Measurements from ENCODE around the gene DNAH11.

DNA sequence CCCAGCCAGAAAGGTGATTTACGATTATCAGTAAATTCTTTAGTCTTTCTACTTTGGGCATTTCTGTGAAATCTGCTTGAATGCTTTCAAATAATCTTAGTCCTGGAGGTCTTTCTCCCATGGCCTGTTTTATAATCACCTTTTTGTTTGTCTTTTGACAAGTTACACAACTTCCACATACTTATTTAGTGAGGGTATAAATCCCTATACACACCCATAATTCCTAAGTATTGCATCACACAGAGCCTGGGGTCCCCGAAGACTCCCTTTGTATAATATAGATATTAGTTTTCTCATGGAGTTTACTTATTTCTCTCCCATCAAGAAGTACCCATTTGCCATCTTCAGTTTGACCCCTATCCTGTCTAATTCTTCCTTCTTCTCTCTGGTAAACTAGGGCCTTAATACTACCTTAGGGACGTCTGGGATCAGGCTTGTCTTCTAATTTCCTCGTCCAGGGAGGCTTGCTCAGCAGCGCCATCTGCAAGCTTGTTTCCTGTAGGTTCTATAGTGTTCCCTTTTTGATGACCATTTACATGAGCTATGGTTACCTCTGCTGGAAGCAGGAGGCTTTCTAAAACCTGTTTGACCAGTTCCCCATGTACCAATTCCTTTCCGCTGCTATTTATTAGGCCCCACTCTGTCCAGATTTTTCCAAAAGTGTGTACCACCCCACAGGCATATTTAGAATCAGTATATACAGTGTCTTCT is 8.1 kb downstream of the DNAH11 start:
- TF ChIP-seq, protein P1, sequence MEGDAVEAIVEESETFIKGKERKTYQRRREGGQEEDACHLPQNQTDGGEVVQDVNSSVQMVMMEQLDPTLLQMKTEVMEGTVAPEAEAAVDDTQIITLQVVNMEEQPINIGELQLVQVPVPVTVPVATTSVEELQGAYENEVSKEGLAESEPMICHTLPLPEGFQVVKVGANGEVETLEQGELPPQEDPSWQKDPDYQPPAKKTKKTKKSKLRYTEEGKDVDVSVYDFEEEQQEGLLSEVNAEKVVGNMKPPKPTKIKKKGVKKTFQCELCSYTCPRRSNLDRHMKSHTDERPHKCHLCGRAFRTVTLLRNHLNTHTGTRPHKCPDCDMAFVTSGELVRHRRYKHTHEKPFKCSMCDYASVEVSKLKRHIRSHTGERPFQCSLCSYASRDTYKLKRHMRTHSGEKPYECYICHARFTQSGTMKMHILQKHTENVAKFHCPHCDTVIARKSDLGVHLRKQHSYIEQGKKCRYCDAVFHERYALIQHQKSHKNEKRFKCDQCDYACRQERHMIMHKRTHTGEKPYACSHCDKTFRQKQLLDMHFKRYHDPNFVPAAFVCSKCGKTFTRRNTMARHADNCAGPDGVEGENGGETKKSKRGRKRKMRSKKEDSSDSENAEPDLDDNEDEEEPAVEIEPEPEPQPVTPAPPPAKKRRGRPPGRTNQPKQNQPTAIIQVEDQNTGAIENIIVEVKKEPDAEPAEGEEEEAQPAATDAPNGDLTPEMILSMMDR (IDR thresholded peaks at IDR 0.05 in 4 of 5, conservative IDR thresholded peaks at IDR 0.05 in 1 of 5), result no peak
- TF ChIP-seq POLR2A (IDR thresholded peaks at IDR 0.05), result no peak
